Nucleus accumbens (tissue), 56 donors: Measurements from ENCODE around the gene HNMT.
"Not testable (repeated sequence)": the region's sequence is repeated elsewhere in the genome, so short reads cannot be mapped to it uniquely, and the experiment has no call there.

Experiments used
- DNase-seq, 56 donors: peaks; one replicate each; lab custom pipeline; 2025; lab: John Stamatoyannopoulos, UW

Gene HNMT

DNA sequence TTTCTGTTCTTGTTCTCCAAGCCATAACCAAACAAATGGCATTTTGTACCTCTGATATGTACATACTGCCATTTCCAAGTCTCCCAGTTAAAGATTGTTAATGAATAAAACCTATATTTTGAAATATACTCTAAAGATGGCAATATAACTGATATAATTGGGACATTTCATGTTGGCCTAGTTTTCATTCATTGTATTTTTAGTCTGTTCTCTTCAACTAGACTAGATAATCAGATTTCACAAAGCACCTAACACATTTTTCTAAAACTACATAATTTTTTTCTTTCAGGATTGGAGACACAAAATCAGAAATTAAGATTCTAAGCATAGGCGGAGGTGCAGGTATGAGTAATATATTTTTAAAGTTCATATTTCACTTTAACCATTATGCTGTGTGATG, 5.6 kb downstream of the HNMT start:
- no peak for DNase-seq

GRCh38 chr2:137971259-137971658, 7.0 kb downstream of the HNMT start:
- not testable (repeated sequence) for DNase-seq

DNA sequence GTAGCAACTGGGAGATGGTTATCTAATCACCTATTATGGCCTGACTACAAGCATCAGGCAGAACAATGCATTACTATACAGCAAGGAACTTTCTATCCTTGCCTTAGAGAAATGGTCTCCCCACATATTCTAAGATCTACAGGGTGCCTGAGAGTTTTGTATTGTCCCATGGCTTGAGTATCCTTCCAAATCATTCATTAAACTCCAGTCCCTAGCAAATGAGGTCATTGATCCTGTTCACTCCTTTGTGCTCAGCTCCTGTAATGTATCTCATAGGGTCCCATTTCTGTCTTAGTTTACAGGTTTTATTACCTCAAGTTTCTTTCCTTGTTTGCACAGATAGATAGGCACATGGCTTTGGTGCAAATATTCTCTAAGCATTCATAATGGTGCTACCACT, 9.0 kb downstream of the HNMT start:
- DNase-seq: no peak

GRCh38 chr2:137975280-137976271, 11.3 kb downstream of the HNMT start:
- DNase-seq: no peak

GRCh38 chr2:137976274-137976673, 12.0 kb downstream of the HNMT start:
- DNase-seq: no peak

- no peak for DNase-seq
These were observed 13.5 kb downstream of the HNMT start for GRCh38 chr2:137977790-137978189.

GRCh38 chr2:137980459-137980858, 16.2 kb downstream of the HNMT start:
- DNase-seq: no peak

- DNase-seq: no peak
These were observed 16.9 kb downstream of the HNMT start for GRCh38 chr2:137981112-137981656.

- DNase-seq: no peak
These were observed 19.3 kb downstream of the HNMT start for GRCh38 chr2:137983581-137983980.

GRCh38 chr2:137986268-137986667, 22.0 kb downstream of the HNMT start:
- no peak for DNase-seq

- no peak for DNase-seq
These were observed 22.7 kb downstream of the HNMT start for GRCh38 chr2:137987011-137987410.

DNA sequence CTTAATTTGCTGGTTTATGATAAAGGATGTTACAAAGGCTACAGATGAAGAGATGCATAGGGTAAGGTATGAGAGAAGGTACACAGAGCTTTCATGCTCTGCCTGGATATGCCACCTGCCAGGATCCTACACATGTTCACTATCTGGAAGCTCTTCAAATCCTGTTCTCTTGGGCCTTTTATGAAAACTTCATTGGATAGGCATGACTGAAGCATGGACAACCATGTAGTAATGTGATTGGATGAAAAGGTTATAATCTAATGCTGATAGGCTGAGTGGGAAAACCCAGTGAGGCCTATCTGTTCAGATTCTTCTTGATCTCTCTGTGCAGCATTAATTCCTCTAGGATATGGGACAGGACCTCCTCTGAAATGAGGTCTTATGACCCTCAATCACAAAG, 26.8 kb downstream of the HNMT start:
- no peak for DNase-seq

GRCh38 chr2:137992039-137992646, 27.9 kb downstream of the HNMT start:
- no peak for DNase-seq

- DNase-seq: not testable (repeated sequence)
These were observed 29.6 kb downstream of the HNMT start for GRCh38 chr2:137993715-137994476.

GRCh38 chr2:137995368-137995767, 31.1 kb downstream of the HNMT start:
- DNase-seq: not testable (repeated sequence)

GRCh38 chr2:137996158-137996557, 31.9 kb downstream of the HNMT start:
- DNase-seq: not testable (repeated sequence)

- DNase-seq: no peak
These were observed 33.5 kb downstream of the HNMT start for GRCh38 chr2:137997733-137998132.

DNA sequence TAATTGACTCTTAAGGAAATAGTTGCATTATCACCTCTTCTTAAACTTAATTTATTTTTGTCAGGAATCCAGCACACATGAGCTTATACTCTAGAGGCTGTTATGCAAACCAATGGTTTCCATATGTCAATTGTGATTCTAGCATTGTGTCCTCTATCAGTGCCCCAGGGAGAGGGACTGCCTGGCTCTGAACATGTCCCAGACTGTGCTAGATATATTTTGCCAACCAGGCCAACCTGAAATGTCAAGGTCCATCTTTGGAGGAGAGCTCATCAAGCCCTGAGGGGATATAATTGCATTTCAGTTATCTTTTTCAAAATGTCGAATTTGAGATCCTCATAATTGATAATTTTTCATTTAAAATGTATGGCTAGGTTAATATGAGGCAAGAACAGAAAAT, 34.2 kb downstream of the HNMT start:
- DNase-seq: no peak

DNA sequence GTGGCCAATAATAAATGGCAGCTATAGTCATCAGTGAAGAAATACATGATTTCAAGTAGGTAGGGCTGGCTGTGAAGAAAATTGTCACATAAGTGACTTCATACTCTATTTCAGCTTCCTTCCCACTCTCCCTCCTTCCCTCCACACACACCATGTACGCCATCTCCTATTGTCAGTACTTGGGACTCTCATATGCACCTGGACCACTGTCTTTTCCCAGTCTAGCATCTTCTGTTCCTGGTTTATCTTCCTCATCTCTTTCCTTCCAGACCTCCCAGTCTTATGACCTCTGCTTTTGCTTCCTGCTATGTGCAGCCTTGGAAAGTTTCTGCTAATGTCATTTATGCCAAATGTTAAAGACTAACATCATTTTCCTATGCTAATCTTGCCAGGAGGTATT, 35.0 kb downstream of the HNMT start:
- no peak for DNase-seq

- DNase-seq: no peak
These were observed 35.7 kb downstream of the HNMT start for GRCh38 chr2:138000009-138000408.

DNA sequence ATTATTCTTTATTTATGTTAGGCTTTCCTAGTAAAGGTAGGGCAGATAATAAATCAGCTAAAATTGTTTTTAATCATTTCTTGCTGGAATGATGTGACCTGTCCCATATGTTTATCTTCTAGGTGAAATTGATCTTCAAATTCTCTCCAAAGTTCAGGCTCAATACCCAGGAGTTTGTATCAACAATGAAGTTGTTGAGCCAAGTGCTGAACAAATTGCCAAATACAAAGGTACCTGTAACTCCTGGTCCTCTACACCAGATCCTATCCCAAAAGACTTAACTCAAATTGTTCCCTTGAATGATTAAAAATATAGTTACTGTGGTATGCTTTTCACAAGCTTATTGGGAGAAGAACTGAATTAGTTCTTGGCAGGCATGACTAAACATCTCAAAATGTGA, 36.5 kb downstream of the HNMT start:
- DNase-seq: no peak
